Measurements from ENCODE around the gene RBM47. TPM values are rescaled to one million over a fixed set of nuclear protein-coding genes. Genes with fewer than 3 reads are reported as not detected.

RBM47 gene
- total RNA-seq, 4 donors from 2014 or later, result 200 to 369 (median 323) TPM

GRCh38 chr4:40571208-40571607 lies 58.5 kb downstream of the RBM47 start:
- intact Hi-C loops (cut with DNase I), result no loop called here
- Histone ChIP-seq H3K4me1 (peaks cover 11 to 13% of the 10 kb centered on the region in 2 donors), H3K27ac (no peak overlapping the region), H3K9me3 (no peaks in the 10 kb centered on the region), H3K27me3 (no peaks in the 10 kb centered on the region), H3K4me3 (replicated peaks in 1 of 3) (no peak overlapping the region), H3K36me3 (no peaks in the 10 kb centered on the region)
- TF ChIP-seq POLR2A (IDR thresholded peaks at IDR 0.05), result no peak
- TF ChIP-seq, protein P1, sequence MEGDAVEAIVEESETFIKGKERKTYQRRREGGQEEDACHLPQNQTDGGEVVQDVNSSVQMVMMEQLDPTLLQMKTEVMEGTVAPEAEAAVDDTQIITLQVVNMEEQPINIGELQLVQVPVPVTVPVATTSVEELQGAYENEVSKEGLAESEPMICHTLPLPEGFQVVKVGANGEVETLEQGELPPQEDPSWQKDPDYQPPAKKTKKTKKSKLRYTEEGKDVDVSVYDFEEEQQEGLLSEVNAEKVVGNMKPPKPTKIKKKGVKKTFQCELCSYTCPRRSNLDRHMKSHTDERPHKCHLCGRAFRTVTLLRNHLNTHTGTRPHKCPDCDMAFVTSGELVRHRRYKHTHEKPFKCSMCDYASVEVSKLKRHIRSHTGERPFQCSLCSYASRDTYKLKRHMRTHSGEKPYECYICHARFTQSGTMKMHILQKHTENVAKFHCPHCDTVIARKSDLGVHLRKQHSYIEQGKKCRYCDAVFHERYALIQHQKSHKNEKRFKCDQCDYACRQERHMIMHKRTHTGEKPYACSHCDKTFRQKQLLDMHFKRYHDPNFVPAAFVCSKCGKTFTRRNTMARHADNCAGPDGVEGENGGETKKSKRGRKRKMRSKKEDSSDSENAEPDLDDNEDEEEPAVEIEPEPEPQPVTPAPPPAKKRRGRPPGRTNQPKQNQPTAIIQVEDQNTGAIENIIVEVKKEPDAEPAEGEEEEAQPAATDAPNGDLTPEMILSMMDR (IDR thresholded peaks at IDR 0.05), result no peak
- no peak for DNase-seq

- no peaks in the 10 kb centered on the region for H3K36me3 ChIP-seq
- TF ChIP-seq, protein P1 (IDR thresholded peaks at IDR 0.05), result no peak
- TF ChIP-seq POLR2A (IDR thresholded peaks at IDR 0.05), result no peak
These were observed 59.2 kb downstream of the RBM47 start for GRCh38 chr4:40570348-40571077.

DNA sequence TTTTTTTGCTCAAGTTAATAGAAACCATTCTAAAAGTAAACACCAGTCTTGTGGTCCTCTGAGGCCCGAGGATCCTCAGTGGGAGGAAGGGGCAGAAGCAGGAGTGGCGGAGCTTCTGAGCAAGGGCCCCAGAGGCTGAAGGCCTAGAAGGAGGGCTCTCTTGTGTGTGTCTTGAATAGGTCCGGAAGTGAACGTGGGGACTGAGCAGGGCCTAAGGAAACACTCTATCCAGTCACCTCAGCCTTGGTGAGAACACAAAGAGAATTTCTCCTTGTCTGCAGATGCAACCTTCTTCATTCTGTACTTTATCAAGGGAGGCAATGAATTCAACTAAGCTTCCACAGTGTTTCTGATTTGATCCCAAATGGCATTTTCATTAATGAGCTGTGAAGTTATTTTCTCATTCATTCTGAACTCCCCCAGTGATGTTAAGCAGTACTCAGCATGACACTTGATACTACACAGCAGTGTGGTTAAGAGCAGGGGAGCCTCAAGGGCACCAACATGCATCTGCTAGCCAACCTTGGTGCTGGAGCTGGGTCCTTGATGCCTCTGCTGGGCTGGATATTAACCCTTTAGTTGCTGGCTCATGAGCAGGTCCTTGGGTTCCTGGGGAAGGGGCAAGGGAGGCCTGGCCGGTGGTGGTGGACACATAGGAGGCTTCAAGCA lies 64.7 kb downstream of the RBM47 start:
- Histone ChIP-seq H3K27me3 (no peaks in the 10 kb centered on the region), H3K36me3 (no peaks in the 10 kb centered on the region), H3K4me1 (peaks cover 27 to 48% of the 10 kb centered on the region in 2 donors), H3K9me3 (no peaks in the 10 kb centered on the region), H3K4me3 (replicated peaks in 1 of 3) (no peak overlapping the region), H3K27ac (peak overlapping the region in 2 of 3 donors; percentile 7 to 42)
- intact Hi-C loops (cut with DNase I), result loop anchor here (10.0 kb wide), 1 partner anchor 60 kb away; the partner anchor contains the start of gene RBM47
- 41 to 50% methylated on average over 5 of the region's 5 CpGs for WGBS, 2 donors
- no peak for DNase-seq
- TF ChIP-seq, protein P1 (IDR thresholded peaks at IDR 0.05), result no peak

More at GRCh38 chr4:40570348-40571077, 59.2 kb downstream of the RBM47 start:
- intact Hi-C loops (cut with DNase I), result no loop called here
- H3K4me1 ChIP-seq, result peaks cover 8 to 13% of the 10 kb centered on the region in 2 donors
- H3K9me3 ChIP-seq, result no peaks in the 10 kb centered on the region
- H3K4me3 ChIP-seq (replicated peaks in 1 of 3), result no peak overlapping the region
- DNase-seq, result no peak
- H3K27me3 ChIP-seq, result no peaks in the 10 kb centered on the region
- no peak overlapping the region for H3K27ac ChIP-seq
- 94 to 96% methylated on average over 14 of the region's 14 CpGs for WGBS, 2 donors

DNA sequence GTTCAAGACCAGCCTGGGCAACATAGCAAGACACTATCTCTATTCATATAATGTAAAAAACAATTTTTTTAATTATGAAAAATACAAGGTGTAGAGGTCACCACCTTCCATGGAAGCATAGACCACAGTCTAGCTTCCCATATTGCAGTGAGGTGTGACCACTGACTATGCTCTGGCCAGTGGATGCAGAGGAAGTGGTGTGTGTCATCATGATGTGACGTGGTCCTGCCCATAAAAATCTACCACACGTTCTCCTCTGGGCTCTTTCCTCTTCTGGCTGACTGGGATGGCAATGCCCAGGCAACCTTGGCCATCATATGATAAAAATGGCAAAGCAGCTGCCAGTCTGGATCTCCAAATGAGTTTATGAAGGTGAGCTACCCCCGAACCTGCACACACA lies 65.7 kb downstream of the RBM47 start:
- Histone ChIP-seq H3K9me3 (no peaks in the 10 kb centered on the region), H3K27ac (peak overlapping the region in 2 of 3 donors; percentile 8 to 81), H3K4me1 (peaks cover 36 to 57% of the 10 kb centered on the region in 2 donors), H3K27me3 (no peaks in the 10 kb centered on the region), H3K36me3 (no peaks in the 10 kb centered on the region), H3K4me3 (replicated peaks in 1 of 3) (no peak overlapping the region)
- no peak for TF ChIP-seq POLR2A (IDR thresholded peaks at IDR 0.05)
- TF ChIP-seq, protein P1 (IDR thresholded peaks at IDR 0.05), result no peak
- whole genome bisulfite sequencing, 2 donors, result 64 to 76% methylated on average over 3 of the region's 3 CpGs
- DNase-seq, result no peak
- intact Hi-C loops (cut with DNase I), result loop anchor here (10.0 kb wide), 1 partner anchor 61 kb away; the partner anchor contains the start of gene RBM47

DNA sequence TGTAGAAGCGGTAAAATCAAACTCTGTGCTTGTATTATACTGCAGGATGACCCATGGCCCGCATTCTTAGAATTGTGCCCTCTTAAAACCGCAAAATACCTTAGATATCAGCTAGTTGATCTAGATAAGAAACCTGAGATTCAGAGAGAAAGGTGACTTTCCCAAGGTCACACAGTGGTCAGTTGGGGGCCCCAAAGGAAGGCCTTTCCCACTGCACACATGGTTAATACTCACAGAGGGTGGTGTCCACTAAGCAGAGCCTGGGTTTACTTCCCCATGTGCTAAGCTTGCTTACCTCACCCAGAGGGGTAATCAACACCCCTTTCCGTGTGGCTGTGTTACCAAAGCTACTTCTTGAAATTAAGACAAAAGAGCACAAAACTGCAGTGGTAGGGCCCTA lies 66.3 kb downstream of the RBM47 start:
- intact Hi-C loops (cut with DNase I), result loop anchor here (10.0 kb wide), 1 partner anchor 61 kb away; the partner anchor contains the start of gene RBM47
- H3K4me3 ChIP-seq (replicated peaks in 1 of 3), result no peak overlapping the region
- TF ChIP-seq POLR2A (IDR thresholded peaks at IDR 0.05), result no peak
- TF ChIP-seq, protein P1 (IDR thresholded peaks at IDR 0.05), result no peak
- no peak for DNase-seq
- WGBS, 2 donors, result 87 to 88% methylated on average over 4 of the region's 4 CpGs
- no peaks in the 10 kb centered on the region for H3K9me3 ChIP-seq
- no peaks in the 10 kb centered on the region for H3K36me3 ChIP-seq
- H3K4me1 ChIP-seq, result peaks cover 39 to 61% of the 10 kb centered on the region in 2 donors
- H3K27ac ChIP-seq, result peak overlapping the region; percentile 12 to 81 (median 43)
- H3K27me3 ChIP-seq, result no peaks in the 10 kb centered on the region

All from thyroid gland (tissue), 4 donors.